Mucosa of rectum (tissue), 2 donors: ENCODE data around the gene SPTAN1.

Experiments
- H3K27ac ChIP-seq, 2 donors: one replicate each; pipeline ENCODE4 v1.7.0; 2013; ENCODE audit warnings: inconsistent platforms in 2 of 2, low read depth in 2 of 2, low read length in 2 of 2
- H3K27me3 ChIP-seq, 2 donors: one replicate each; pipeline ENCODE4 v1.7.0; 2013; ENCODE audit warnings: low read length in 2 of 2; ENCODE audit not compliant: control insufficient read depth in 2 of 2, insufficient read depth in 2 of 2
- H3K36me3 ChIP-seq, 2 donors: one replicate each; pipeline ENCODE4 v1.7.0; 2013; ENCODE audit warnings: low read length in 2 of 2; ENCODE audit not compliant: control insufficient read depth in 2 of 2, insufficient read depth in 2 of 2
- H3K4me1 ChIP-seq, 2 donors: one replicate each; pipeline ENCODE4 v1.7.0; 2013; ENCODE audit warnings: low read length in 2 of 2, mild to moderate bottlenecking in 1 of 2; ENCODE audit not compliant: control insufficient read depth in 2 of 2, insufficient read depth in 2 of 2
- H3K4me3 ChIP-seq, 2 donors: one replicate each; pipeline ENCODE4 v1.7.0; 2013; ENCODE audit warnings: low read length in 2 of 2
- H3K9ac ChIP-seq, 2 donors: one replicate each; pipeline ENCODE4 v1.7.0; 2013; ENCODE audit warnings: low read length in 2 of 2, low read depth in 1 of 2, mild to moderate bottlenecking in 1 of 2
- H3K9me3 ChIP-seq, 2 donors: one replicate each; pipeline ENCODE4 v1.7.0; 2013; ENCODE audit warnings: low read length in 2 of 2; ENCODE audit not compliant: control insufficient read depth in 2 of 2
- donor health status: healthy.
- donor health status: Normal muscosa, but diverticular disease.

The SPTAN1 gene

DNA sequence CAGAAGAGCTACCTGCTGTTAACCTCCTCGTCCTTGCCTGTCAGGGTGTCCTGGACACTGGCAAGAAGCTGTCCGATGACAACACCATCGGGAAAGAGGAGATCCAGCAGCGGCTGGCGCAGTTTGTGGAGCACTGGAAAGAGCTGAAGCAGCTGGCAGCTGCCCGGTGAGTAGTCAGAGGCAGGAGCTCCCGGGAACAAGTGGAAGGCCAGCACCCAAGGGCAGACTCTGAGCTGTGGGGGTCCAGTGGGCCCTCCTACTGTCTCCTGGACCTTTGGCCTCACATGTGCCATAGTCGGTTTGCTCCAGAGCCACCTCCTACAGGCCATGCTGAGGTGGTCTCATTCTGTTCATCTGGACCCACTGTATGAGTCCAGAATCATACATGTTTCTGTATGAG is 65.6 kb downstream of the SPTAN1 start:
- peaks cover 71 to 90% of the 10 kb centered on the region in 2 donors for H3K36me3 ChIP-seq
- no peak overlapping the region for H3K9ac ChIP-seq
- no peaks in the 10 kb centered on the region for H3K4me1 ChIP-seq
- H3K27ac ChIP-seq = no peak overlapping the region
- no peak overlapping the region for H3K4me3 ChIP-seq
- H3K9me3 ChIP-seq = no peaks in the 10 kb centered on the region
- no peaks in the 10 kb centered on the region for H3K27me3 ChIP-seq

DNA sequence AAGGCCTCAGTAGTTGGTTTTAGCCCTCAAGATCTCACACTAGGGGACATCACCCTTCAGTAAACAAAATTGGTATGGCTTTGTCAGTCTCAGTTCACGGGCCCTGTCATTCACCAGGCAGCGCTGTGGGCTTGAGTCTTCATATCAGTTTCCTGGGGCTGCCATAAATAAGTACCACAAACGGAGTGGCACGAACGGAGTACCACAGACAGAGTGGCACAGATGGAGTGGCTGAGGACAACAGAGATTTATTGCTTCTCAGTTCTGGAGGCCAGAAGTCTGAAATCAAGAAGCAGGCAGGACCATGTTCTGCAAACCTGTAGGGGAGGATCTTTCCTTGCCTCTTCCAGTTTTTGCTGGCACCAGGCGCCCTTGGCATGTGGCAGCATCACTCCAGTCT is 66.7 kb downstream of the SPTAN1 start:
- H3K4me3 ChIP-seq = no peak overlapping the region
- no peaks in the 10 kb centered on the region for H3K27me3 ChIP-seq
- H3K36me3 ChIP-seq = peaks cover 66 to 82% of the 10 kb centered on the region in 2 donors
- no peaks in the 10 kb centered on the region for H3K9me3 ChIP-seq
- no peaks in the 10 kb centered on the region for H3K4me1 ChIP-seq
- no peak overlapping the region for H3K27ac ChIP-seq
- H3K9ac ChIP-seq = no peak overlapping the region

DNA sequence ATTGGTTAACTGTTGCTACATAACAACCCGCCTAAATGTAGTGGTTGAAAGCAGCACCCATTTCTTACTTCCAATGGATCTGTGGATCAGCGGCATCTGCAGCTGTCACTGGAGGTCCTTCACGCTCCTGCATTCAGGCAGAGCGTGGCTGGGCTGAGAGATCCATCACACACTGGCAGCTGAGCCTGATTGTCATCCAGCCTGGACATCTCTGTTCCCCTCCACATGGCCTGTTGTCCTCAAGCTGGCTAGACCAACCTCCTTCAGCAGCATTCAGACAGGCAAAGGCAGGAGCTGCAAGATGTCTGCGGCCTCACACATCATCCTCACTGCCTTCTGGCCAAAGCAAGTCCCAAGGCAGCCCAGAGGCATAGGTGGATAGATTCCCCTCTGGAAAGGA is 67.4 kb downstream of the SPTAN1 start:
- no peak overlapping the region for H3K4me3 ChIP-seq
- H3K36me3 ChIP-seq = peaks cover 66 to 82% of the 10 kb centered on the region in 2 donors
- H3K9ac ChIP-seq = no peak overlapping the region
- H3K27me3 ChIP-seq = no peaks in the 10 kb centered on the region
- no peaks in the 10 kb centered on the region for H3K9me3 ChIP-seq
- H3K4me1 ChIP-seq = no peaks in the 10 kb centered on the region
- no peak overlapping the region for H3K27ac ChIP-seq

DNA sequence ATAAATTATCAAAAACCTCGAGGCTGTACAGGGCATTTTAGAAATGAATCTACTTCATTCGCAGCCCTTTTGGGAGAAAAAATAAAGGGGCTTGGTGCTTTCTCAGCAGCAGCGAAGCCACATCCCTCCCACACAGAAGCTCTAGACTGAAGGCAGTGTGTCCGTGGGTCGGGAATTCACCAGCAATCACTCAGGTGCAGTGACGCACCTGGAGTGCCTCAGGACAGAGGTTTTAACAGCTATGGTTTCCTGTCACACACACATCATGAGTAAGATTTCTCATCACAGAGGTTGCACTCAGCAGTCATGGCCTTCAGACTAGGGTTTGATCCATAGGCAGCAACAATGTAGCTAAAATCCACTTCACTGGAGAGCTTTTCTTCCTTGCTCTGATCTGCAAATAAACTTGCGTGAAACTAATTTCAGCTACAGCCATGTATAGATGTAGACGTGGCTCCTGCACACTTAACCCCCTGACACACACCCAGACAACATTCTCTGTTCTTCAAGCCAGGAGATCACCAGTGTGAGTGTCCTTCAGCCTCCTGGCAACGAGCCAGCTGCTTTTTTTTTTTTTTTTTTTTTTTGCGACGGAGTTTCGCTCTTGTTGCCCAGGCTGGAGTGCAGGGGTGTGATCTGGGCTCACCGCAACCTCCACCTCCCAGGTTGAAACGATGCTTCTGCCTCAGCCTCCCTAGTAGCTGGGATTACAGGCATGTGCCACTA is 69.5 kb downstream of the SPTAN1 start:
- Histone ChIP-seq H3K27me3 (no peaks in the 10 kb centered on the region), H3K27ac (no peak overlapping the region), H3K36me3 (peaks cover 74 to 84% of the 10 kb centered on the region in 2 donors), H3K9me3 (no peaks in the 10 kb centered on the region), H3K9ac (no peak overlapping the region), H3K4me3 (no peak overlapping the region), H3K4me1 (peaks cover 5 to 9% of the 10 kb centered on the region in 2 donors)

DNA sequence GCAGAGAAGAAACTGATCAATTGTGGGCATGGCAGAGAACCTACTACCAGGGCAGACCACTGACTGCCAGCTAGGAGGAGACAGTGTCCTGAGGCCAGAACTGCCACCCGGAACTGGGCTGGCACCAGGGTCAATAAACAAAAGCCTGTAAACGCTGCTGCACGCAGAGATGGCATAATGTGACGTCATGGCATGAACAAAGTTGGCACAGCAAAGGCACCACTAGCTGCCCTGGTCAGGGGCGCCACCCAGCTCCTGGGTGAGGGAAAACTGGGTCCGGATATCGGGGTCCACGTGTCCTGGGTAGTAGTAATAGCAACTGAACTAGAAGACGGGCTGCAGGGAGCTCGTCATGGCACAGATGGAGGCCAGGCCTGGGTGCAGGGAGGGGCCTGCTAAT is 72.2 kb downstream of the SPTAN1 start:
- Histone ChIP-seq H3K36me3 (peaks cover 78 to 85% of the 10 kb centered on the region in 2 donors), H3K9ac (no peak overlapping the region), H3K9me3 (no peaks in the 10 kb centered on the region), H3K27ac (no peak overlapping the region), H3K4me3 (no peak overlapping the region), H3K4me1 (peaks cover 5 to 9% of the 10 kb centered on the region in 2 donors), H3K27me3 (no peaks in the 10 kb centered on the region)

DNA sequence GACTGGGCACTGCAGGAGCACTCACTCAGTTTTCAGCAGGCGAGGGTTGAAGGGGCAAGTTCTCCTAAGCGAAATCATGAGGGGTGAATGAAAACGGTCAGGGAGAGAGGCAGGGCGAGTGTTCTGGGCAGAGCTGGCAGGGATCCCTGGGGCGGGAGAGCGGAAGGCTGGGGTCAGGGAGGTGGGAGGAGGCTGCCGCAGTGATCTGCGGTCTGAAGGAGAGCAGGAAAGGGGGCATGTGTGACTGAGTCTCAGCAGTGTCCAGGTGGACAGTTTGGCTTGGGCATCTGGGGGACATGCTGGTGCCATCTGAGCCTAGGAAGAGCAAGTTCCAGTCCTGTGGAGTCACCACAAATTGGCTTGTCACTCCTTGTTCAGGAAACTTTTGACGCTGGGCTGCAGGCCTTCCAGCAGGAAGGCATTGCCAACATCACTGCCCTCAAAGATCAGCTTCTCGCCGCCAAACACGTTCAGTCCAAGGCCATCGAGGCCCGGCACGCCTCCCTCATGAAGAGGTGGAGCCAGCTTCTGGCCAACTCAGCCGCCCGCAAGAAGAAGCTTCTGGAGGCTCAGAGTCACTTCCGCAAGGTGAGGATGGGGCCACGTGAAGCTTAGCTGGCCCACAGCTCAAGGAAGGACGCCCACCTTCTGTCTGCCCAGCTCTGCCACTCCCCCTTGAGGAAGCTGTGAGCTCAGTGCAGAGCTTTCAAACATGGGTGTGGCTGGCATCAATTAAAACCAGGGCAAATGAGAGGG is 73.2 kb downstream of the SPTAN1 start:
- Histone ChIP-seq H3K27ac (no peak overlapping the region), H3K4me3 (no peak overlapping the region), H3K27me3 (no peaks in the 10 kb centered on the region), H3K36me3 (peaks cover 76 to 85% of the 10 kb centered on the region in 2 donors), H3K9ac (no peak overlapping the region), H3K4me1 (peaks cover 5 to 9% of the 10 kb centered on the region in 2 donors), H3K9me3 (no peaks in the 10 kb centered on the region)

DNA sequence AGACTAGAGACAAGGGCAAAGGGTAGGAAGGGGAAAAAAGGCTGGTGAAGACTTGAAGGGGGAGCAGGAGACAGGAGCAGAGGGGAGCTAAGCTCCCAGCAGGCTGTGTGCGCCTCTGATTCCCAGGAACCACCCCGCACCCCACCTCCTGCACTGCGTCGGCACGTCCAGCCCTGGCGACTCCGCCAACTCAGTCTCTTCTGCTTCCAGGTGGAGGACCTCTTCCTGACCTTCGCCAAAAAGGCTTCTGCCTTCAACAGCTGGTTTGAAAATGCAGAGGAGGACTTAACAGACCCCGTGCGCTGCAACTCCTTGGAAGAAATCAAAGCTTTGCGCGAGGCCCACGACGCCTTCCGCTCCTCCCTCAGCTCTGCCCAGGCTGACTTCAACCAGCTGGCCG is 73.8 kb downstream of the SPTAN1 start:
- peaks cover 5 to 9% of the 10 kb centered on the region in 2 donors for H3K4me1 ChIP-seq
- no peak overlapping the region for H3K9ac ChIP-seq
- H3K4me3 ChIP-seq = no peak overlapping the region
- no peak overlapping the region for H3K27ac ChIP-seq
- no peaks in the 10 kb centered on the region for H3K27me3 ChIP-seq
- peaks cover 70 to 80% of the 10 kb centered on the region in 2 donors for H3K36me3 ChIP-seq
- no peaks in the 10 kb centered on the region for H3K9me3 ChIP-seq

DNA sequence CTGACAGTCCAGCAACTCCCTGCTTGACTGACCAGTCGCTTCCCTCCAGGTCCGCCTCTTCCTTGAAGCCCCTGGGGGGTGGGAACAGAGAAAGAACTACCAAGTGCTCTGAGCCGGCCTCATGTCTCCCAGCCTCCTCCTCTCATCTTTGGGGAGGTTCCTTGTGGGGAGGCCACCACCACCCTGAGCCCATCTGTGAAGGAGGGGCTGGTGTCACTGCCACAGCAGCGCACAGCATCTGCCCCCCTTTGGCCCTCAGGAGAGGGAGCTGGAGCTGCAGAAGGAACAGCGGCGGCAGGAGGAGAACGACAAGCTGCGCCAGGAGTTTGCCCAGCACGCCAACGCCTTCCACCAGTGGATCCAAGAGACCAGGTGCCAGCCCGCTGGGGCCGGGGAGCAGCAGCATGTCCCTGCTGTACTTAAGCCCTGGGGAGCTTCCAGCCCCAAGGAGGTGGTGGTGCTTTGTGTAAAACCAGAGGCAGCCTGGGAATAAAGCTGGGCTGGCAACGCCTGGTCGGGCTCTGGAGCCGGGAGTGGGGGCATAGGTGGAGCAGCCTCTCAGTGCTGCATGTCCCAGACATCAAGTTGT is 74.8 kb downstream of the SPTAN1 start:
- no peak overlapping the region for H3K9ac ChIP-seq
- H3K27ac ChIP-seq = no peak overlapping the region
- no peaks in the 10 kb centered on the region for H3K9me3 ChIP-seq
- H3K4me1 ChIP-seq = peaks cover 5 to 9% of the 10 kb centered on the region in 2 donors
- H3K27me3 ChIP-seq = no peaks in the 10 kb centered on the region
- H3K4me3 ChIP-seq = no peak overlapping the region
- H3K36me3 ChIP-seq = peaks cover 73 to 76% of the 10 kb centered on the region in 2 donors

DNA sequence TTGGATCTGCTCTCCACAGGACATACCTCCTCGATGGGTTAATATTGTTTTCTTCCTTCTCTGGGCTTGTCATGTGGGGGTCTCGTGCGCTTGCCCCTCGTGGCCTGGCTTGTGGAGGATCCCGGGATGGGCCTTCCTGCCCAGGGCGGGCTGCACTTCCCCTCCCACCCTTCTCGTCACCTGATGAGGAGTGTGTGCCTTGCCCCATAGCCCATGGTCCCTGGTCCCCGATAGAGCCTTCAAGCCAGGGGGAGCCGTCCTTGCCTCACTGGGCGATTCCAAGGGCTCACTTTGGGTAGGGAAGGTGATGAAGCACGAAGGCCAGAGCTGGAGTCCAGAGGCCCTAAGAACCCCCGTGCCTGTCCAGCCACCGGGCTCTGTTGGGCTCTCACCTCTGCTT is 75.5 kb downstream of the SPTAN1 start:
- H3K27me3 ChIP-seq = no peaks in the 10 kb centered on the region
- H3K9me3 ChIP-seq = no peaks in the 10 kb centered on the region
- H3K4me3 ChIP-seq = no peak overlapping the region
- peaks cover 80 to 81% of the 10 kb centered on the region in 2 donors for H3K36me3 ChIP-seq
- no peak overlapping the region for H3K9ac ChIP-seq
- peaks cover 5 to 9% of the 10 kb centered on the region in 2 donors for H3K4me1 ChIP-seq
- no peak overlapping the region for H3K27ac ChIP-seq

DNA sequence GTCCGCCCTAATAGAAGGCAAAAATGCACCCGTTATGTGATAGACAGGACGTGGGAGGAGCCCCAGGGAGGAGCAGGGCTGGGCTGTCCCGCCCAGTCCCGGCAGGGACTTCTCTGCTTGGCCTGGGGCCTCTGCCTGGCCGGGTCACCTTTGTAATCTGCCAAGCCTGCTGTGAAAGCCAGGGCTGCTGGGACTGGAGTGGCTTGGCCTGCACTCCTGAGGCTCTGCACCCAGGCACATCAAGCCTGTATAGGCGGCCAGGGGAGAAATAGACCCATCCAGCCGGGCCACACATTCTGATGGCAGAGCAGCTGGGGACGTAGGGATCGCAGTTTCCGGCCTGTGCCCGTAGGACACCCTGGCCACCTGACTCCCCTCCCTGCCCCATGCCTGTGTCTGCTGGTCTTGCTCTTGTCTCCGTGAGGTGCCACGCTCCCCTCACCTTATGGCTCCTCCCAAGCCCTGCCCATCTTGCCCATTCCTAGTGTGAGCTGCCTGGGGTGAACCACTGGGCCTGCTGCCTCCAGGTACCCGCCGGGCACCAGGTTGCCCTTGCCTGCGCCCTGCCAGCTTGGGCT is 76.2 kb downstream of the SPTAN1 start:
- no peak overlapping the region for H3K4me3 ChIP-seq
- H3K36me3 ChIP-seq = peaks cover 85 to 87% of the 10 kb centered on the region in 2 donors
- no peak overlapping the region for H3K27ac ChIP-seq
- no peak overlapping the region for H3K9ac ChIP-seq
- H3K4me1 ChIP-seq = peaks cover 5 to 9% of the 10 kb centered on the region in 2 donors
- H3K9me3 ChIP-seq = no peaks in the 10 kb centered on the region
- no peaks in the 10 kb centered on the region for H3K27me3 ChIP-seq
